OCI-LY7 (cell line): ENCODE results near the gene MAEA. TPM values are rescaled to one million over a fixed set of nuclear protein-coding genes. Genes with fewer than 3 reads are reported as not detected.

Experiments
- BruUV-seq: library from RNA; stranded (reverse); fragments of 400-500 nt; replicated peaks from 2 replicates; lab custom pipeline; 2021; lab: Mats Ljungman, UMichigan
- CTCF ChIA-PET: fragments of 300-600 bp; sonication (Branson Sonifier 250); formaldehyde crosslinking; loops from one replicate; lab custom pipeline; 2022; ENCODE audit warnings: antibody characterized with exemption; ENCODE audit not compliant: unreplicated experiment; lab: Charles Lee
- POLR2A ChIA-PET: fragments of 300-600 bp; sonication (Branson Sonifier 250); formaldehyde crosslinking; loops from one replicate; lab custom pipeline; 2022; ENCODE audit warnings: antibody characterized with exemption; lab: Charles Lee
- DNase-seq: peaks from one replicate; pipeline ENCODE4 v3.0.0-alpha.2; 2015; ENCODE audit warnings: low spot score
- H2AFZ ChIP-seq: fragments of 200-600 bp; sonication (generic), shearing (Covaris generic); 2 replicates; pipeline ENCODE4 v1.6.1; 2014; ENCODE audit warnings: mild to moderate bottlenecking, antibody characterized with exemption, low read length, moderate library complexity
- H3K27ac ChIP-seq: fragments of 200-600 bp; sonication (generic); 2 replicates; pipeline ENCODE4 v1.5.1; 2014; ENCODE audit warnings: mixed run types, low read depth, mild to moderate bottlenecking, moderate library complexity, low read length, inconsistent platforms; ENCODE audit not compliant: poor library complexity, severe bottlenecking
- H3K36me3 ChIP-seq: fragments of 200-600 bp; sonication (generic); 2 replicates; pipeline ENCODE4 v1.6.1; 2014; ENCODE audit warnings: mild to moderate bottlenecking, antibody characterized with exemption, low read length, moderate library complexity, mixed read lengths; ENCODE audit not compliant: insufficient read depth
- H3K4me1 ChIP-seq: fragments of 200-600 bp; sonication (generic); 2 replicates; pipeline ENCODE4 v1.5.1; 2014; ENCODE audit warnings: mild to moderate bottlenecking, low read length; ENCODE audit not compliant: insufficient read depth, poor library complexity, severe bottlenecking
- H3K4me2 ChIP-seq: fragments of 200-600 bp; sonication (generic); 2 replicates; pipeline ENCODE4 v1.6.1; 2014; ENCODE audit warnings: mild to moderate bottlenecking, low read length
- H3K4me3 ChIP-seq: fragments of 200-600 bp; sonication (generic); 2 replicates; pipeline ENCODE4 v1.5.1; 2014; ENCODE audit warnings: mild to moderate bottlenecking, low read depth, low read length; ENCODE audit not compliant: poor library complexity, severe bottlenecking
- H3K79me2 ChIP-seq: fragments of 200-600 bp; sonication (generic); 2 replicates; pipeline ENCODE4 v1.6.1; 2016; ENCODE audit warnings: low read depth, mild to moderate bottlenecking, low read length, moderate library complexity, mixed read lengths; ENCODE audit not compliant: insufficient read depth
- H3K9me2 ChIP-seq: fragments of 200-600 bp; sonication (generic); 2 replicates; pipeline ENCODE4 v1.6.1; 2016; ENCODE audit warnings: mild to moderate bottlenecking, low read length, mixed read lengths; ENCODE audit not compliant: insufficient read depth
- H3K9me3 ChIP-seq: fragments of 200-600 bp; sonication (generic); 2 replicates; pipeline ENCODE4 v1.6.1; 2014; ENCODE audit warnings: mild to moderate bottlenecking, mixed run types, low read length, mixed read lengths
- H4K20me1 ChIP-seq: fragments of 200-600 bp; sonication (generic); 2 replicates; pipeline ENCODE4 v1.6.1; 2014; ENCODE audit warnings: mild to moderate bottlenecking, antibody characterized with exemption, low read length, moderate library complexity, mixed read lengths; ENCODE audit not compliant: insufficient read depth
- CTCF ChIP-seq: fragments of 200-600 bp; sonication (generic); conservative IDR thresholded peaks from 2 replicates; pipeline ENCODE4 v1.5.1; 2014; ENCODE audit warnings: mild to moderate bottlenecking, antibody characterized with exemption, low read length, moderate library complexity, mixed read lengths
- EZH2phosphoT487 ChIP-seq: fragments of 200-600 bp; sonication (generic); IDR thresholded peaks from 2 replicates; pipeline ENCODE4 v1.6.1; 2018; ENCODE audit warnings: low read depth, borderline replicate concordance, mild to moderate bottlenecking, mixed run types, antibody characterized with exemption, low read length, moderate library complexity, mixed read lengths
- intact Hi-C: fragments of 100-400 bp; cut with micrococcal nuclease; formaldehyde crosslinking; loops from one replicate; pipeline ENCODE4 v1.10.0; 2022; ENCODE audit not compliant: unreplicated experiment
- total RNA-seq, 2 experiments: library from RNA; depleted of rRNA in 1 of 2; stranded (reverse); fragments of >200 nt in 1 of 2; shearing (Covaris generic) in 1 of 2; gene quantifications; 2 replicates each; pipeline ENCODE4 v1.2.3, GENCODE V29; 2014 to 2022

The MAEA gene
- total RNA-seq, 2 experiments from 2014 or later = 53.2 to 59.3 TPM

- Histone ChIP-seq H2AFZ (no peak overlapping the region), H3K79me2 (no peaks in the 10 kb centered on the region), H4K20me1 (no peaks in the 10 kb centered on the region), H3K4me1 (no peaks in the 10 kb centered on the region), H3K4me3 (no peak overlapping the region), H3K36me3 (peaks cover 2% of the 10 kb centered on the region; the same call in 1 of the 2 replicates), H3K9me2 (no peaks in the 10 kb centered on the region), H3K27ac (no peak overlapping the region), H3K9me3 (no peaks in the 10 kb centered on the region), H3K4me2 (no peak overlapping the region)
- no TSS peak for BruUV-seq
- TF ChIP-seq EZH2phosphoT487 (no peak), CTCF (no peak)
- ChIA-PET CTCF (no interaction called here), POLR2A (no interaction called here)
- intact Hi-C loops = no loop called here
- no peak for DNase-seq
Observed at GRCh38 chr4:1377606-1378261, 88.0 kb downstream of the MAEA start.

- no peak for DNase-seq
- no peak for TF ChIP-seq CTCF
- no peak for TF ChIP-seq EZH2phosphoT487
- no peaks in the 10 kb centered on the region for H4K20me1 ChIP-seq
- H3K4me3 ChIP-seq = no peak overlapping the region
- no TSS peak for BruUV-seq
- no peak overlapping the region for H3K27ac ChIP-seq
- H3K79me2 ChIP-seq = no peaks in the 10 kb centered on the region
- POLR2A ChIA-PET = no interaction called here
- CTCF ChIA-PET = no interaction called here
- no peaks in the 10 kb centered on the region for H3K36me3 ChIP-seq
- no peaks in the 10 kb centered on the region for H3K9me2 ChIP-seq
- no peak overlapping the region for H2AFZ ChIP-seq
- intact Hi-C loops = no loop called here
- no peaks in the 10 kb centered on the region for H3K4me1 ChIP-seq
- no peaks in the 10 kb centered on the region for H3K9me3 ChIP-seq
- no peak overlapping the region for H3K4me2 ChIP-seq
Observed at GRCh38 chr4:1378559-1379231, 89.0 kb downstream of the MAEA start.

GRCh38 chr4:1379351-1379781 lies 89.7 kb downstream of the MAEA start:
- Histone ChIP-seq H2AFZ (no peak overlapping the region), H3K79me2 (no peaks in the 10 kb centered on the region), H4K20me1 (no peaks in the 10 kb centered on the region), H3K36me3 (no peaks in the 10 kb centered on the region), H3K4me1 (no peaks in the 10 kb centered on the region), H3K4me3 (no peak overlapping the region), H3K9me2 (no peaks in the 10 kb centered on the region), H3K9me3 (no peaks in the 10 kb centered on the region), H3K27ac (no peak overlapping the region), H3K4me2 (no peak overlapping the region)
- ChIA-PET POLR2A (no interaction called here), CTCF (no interaction called here)
- BruUV-seq = no TSS peak
- intact Hi-C loops = no loop called here
- TF ChIP-seq EZH2phosphoT487 = no peak
- TF ChIP-seq CTCF = no peak
- no peak for DNase-seq
